Islet of Langerhans (tissue), 1 donor: ENCODE data around the gene USH2A.

Experiments used
- FAIRE-seq: peaks from one replicate; lab custom pipeline; 2011; peaks lifted over from hg19 to GRCh38; lab: Jason Lieb, UNC

The USH2A gene

DNA sequence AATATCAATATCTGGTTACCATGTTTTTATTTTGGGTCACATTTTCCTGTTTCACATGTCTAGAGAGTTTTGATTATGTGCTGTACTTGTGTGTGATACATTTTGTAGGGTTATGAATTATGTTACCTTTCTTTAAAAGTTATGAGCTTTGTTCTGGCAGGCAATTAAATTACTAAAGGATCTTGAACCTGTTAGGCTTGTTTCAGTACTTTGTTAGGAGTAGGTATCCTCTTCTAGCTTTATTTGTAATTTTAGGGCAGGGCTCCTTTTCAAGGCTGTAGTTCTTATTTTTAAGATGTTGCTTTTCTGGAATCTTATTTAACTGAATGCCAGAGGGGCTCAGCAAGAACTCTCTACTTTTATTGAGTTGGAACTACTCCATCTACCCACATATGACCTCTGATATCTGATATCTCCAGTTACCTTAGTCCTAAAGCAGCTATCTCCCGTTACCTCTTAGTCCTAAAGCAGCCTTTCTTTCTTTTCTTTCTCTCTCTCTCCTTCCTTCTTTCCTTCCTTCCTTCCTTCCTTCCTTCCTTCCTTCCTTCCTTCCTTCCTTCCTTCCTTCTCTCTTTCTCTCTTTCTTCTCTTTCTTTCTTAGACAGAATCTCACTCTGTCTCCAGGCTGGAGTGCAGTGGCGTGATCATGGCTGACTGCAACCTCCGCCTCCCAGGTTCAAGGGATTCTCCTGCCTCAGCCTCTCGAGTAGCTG is 832.3 kb downstream of the USH2A start:
- FAIRE-seq = no peak

DNA sequence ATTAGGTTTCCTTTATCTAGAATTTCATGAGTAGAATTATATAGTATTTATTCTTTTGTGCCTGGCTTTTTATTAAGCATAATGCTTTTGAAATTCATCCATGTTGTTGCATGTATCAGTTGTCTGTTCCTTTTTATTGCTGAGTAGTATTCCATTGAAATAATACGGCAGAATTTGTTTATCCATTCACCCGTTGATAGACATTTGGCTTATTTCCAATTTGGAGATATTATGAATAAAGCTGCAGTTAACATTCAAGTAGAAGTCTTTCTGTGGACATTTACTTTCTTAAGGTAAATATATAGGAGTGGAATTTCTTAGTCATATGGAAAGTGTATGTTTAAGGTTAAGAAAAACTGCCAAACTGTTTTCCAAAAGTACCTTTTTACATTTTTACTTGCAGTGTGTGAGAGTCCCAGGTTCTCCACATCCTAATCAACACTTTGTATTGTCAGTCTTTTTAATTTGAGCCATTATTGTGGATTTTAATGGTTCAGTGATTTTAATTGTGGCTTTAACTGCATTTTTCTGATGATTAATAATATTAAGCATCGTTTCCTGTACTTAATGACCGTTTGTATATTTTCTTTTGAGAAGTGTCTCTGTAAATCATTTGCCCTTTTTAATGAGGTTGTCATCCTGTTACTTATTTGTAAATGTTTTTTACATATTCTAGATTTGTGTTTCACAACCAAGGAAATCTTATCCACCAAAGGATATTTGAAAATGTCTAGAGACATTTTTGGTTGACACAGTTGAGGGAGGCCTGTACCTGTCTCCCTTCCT is 833.4 kb downstream of the USH2A start:
- FAIRE-seq = peak; percentile 33

DNA sequence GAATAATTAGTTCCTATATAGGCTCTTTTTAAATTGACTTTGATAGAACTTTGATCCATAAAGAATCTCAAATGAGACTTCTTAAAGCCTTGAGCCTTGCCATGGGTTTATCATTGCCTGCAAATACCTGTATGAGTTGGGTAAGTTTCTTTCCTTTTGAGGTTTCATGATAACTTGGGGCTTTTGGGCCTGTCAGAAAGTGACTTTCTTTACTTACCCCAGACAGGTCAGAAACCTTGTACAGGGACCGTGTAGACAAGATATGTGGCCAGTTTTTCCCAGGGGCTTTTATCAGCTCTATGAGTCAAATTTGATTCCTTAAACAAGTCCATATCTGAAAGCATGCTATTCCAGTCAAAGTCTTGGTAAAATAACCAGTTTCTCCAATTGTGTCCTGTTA is 838.9 kb downstream of the USH2A start:
- no peak for FAIRE-seq

DNA sequence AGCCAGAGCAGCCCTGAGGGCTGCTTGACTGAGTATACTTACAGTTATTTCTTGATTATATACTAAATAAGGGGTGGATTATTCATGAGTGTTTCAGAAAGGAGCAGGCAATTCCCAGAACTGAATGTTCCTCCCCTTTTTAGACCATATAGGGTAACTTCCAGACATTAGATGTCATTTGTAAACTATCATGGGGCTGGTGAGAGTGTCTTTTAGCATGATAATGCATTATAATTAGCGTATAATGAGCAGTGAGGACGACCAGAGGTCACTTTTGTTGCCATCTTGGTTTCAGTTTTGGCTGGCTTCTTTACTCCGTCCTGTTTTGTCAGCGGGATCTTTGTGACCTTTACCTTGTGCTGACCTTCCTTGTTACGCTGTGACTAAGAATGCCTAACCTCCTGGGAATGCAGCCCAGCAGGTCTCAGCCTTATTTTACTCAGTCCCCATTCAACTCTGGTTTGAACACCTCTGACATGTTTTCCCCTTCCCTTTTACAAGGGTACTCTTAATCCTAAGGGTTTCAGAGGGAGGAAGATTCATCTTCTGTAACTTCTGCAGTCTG is 840.0 kb downstream of the USH2A start:
- no peak for FAIRE-seq

DNA sequence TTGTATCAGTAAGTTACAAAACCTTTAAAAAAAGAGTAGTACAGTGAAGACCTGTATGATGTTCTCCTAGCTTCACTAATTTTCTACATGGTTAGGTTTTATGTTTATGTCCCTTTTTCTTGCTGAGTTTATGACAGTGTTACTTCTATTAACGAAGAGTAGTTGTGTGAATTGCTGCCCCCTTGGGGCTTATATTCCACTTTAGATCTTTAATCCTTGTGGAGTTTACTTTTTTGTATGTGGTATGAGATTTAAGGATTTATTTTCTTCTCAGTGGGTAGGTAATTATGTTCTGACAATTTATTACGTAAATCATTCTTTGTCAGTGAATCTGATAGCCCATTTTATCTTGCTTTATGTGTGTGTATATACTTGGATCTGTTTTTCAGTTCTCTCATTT is 841.4 kb downstream of the USH2A start:
- FAIRE-seq = no peak
